ENCODE results near the gene VOPP1. TPM values are rescaled to one million over a fixed set of nuclear protein-coding genes. Genes with fewer than 3 reads are reported as not detected.

Gene VOPP1
- total and polyA plus RNA-seq, 12 donors, result 10.2 to 60.7 (median 35.5) TPM

DNA sequence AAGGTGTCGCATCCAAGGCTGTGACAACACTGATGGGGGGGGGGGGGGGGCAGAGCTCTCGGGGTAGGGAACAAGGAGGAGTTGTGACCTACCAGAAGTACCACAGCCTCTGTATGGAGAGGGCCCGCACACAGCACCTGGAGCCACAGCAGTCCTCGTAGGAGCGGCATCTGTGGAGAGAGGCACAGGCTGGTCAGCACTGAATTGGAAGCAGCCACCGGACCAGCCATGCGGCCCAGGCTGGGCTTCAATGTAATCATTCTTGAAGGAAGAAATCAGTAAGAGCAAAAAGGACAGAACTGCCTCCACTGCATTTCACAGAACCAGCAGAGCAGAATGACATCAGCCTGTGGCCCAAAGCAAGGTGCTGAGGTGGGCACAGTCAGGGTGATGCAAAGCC is 74.8 kb downstream of the VOPP1 start:
- H3K4me3 ChIP-seq, result no peak overlapping the region
- no peak for DNase-seq
- no peaks in the 10 kb centered on the region for H3K4me1 ChIP-seq (replicated peaks in 1 of 2)
- H3K9me3 ChIP-seq (replicated peaks in 1 of 3), result no peaks in the 10 kb centered on the region
- peaks cover 0 to 5% of the 10 kb centered on the region in 2 donors for H3K36me3 ChIP-seq (replicated peaks in 1 of 2)
- intact Hi-C loops (cut with DNase I), result no loop called here
- 96 to 100% (median 96%) methylated on average over 4 to 7 of the region's 7 CpGs for WGBS, 4 donors
- H3K27me3 ChIP-seq, result no peaks in the 10 kb centered on the region
- TF ChIP-seq POLR2A (IDR thresholded peaks at IDR 0.05), result no peak
- TF ChIP-seq, protein P1, sequence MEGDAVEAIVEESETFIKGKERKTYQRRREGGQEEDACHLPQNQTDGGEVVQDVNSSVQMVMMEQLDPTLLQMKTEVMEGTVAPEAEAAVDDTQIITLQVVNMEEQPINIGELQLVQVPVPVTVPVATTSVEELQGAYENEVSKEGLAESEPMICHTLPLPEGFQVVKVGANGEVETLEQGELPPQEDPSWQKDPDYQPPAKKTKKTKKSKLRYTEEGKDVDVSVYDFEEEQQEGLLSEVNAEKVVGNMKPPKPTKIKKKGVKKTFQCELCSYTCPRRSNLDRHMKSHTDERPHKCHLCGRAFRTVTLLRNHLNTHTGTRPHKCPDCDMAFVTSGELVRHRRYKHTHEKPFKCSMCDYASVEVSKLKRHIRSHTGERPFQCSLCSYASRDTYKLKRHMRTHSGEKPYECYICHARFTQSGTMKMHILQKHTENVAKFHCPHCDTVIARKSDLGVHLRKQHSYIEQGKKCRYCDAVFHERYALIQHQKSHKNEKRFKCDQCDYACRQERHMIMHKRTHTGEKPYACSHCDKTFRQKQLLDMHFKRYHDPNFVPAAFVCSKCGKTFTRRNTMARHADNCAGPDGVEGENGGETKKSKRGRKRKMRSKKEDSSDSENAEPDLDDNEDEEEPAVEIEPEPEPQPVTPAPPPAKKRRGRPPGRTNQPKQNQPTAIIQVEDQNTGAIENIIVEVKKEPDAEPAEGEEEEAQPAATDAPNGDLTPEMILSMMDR (IDR thresholded peaks at IDR 0.05), result no peak
- H3K27ac ChIP-seq, result no peak overlapping the region

- H3K36me3 ChIP-seq (replicated peaks in 1 of 2), result peaks cover 0 to 6% of the 10 kb centered on the region in 2 donors
- H3K4me1 ChIP-seq (replicated peaks in 1 of 2), result no peaks in the 10 kb centered on the region
- no peaks in the 10 kb centered on the region for H3K27me3 ChIP-seq
- 95 to 99% (median 96%) methylated on average over 8 to 9 of the region's 9 CpGs for WGBS, 4 donors
- no peak overlapping the region for H3K4me3 ChIP-seq
- intact Hi-C loops (cut with DNase I), result no loop called here
- no peak overlapping the region for H3K27ac ChIP-seq
- TF ChIP-seq POLR2A (IDR thresholded peaks at IDR 0.05), result no peak
- TF ChIP-seq, protein P1 (IDR thresholded peaks at IDR 0.05), result no peak
- no peak for DNase-seq
- H3K9me3 ChIP-seq (replicated peaks in 1 of 3), result no peaks in the 10 kb centered on the region
Observed at GRCh38 chr7:55496906-55497305, 75.4 kb downstream of the VOPP1 start.

DNA sequence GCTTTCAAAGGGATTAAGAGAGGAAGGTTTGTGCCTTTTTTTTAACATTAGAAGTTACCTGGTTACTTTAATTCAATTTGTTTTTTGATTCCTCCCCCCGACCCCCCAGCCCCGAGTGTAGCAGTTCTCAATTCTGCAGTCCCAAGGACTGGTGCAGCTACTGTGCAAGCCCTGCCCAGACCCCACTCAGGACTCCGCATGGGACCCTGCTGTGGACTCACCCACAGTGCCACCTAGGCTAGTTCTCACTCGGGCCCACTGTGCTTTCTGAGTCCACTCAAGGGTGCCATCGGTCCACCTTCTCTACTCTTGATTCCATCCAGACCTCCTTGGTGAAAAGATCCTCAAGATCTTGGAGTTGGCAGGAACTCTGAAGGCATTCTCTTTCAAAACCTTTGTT is 77.4 kb downstream of the VOPP1 start:
- Histone ChIP-seq H3K4me3 (no peak overlapping the region), H3K9me3 (replicated peaks in 1 of 3) (no peaks in the 10 kb centered on the region), H3K27ac (no peak overlapping the region), H3K27me3 (no peaks in the 10 kb centered on the region), H3K36me3 (replicated peaks in 1 of 2) (peaks cover 0 to 12% of the 10 kb centered on the region in 2 donors), H3K4me1 (replicated peaks in 1 of 2) (no peaks in the 10 kb centered on the region)
- WGBS, 4 donors, result 90 to 98% (median 95%) methylated on average over 5 of the region's 5 CpGs
- intact Hi-C loops (cut with DNase I), result no loop called here
- no peak for DNase-seq
- TF ChIP-seq POLR2A (IDR thresholded peaks at IDR 0.05), result no peak
- TF ChIP-seq, protein P1 (IDR thresholded peaks at IDR 0.05), result no peak

- 54 to 75% (median 64%) methylated on average over 7 of the region's 7 CpGs for WGBS, 4 donors
- Histone ChIP-seq H3K36me3 (replicated peaks in 1 of 2) (peaks cover 0 to 20% of the 10 kb centered on the region in 2 donors), H3K4me1 (replicated peaks in 1 of 2) (no peaks in the 10 kb centered on the region), H3K9me3 (replicated peaks in 1 of 3) (no peaks in the 10 kb centered on the region), H3K4me3 (no peak overlapping the region), H3K27ac (no peak overlapping the region), H3K27me3 (no peaks in the 10 kb centered on the region)
- DNase-seq, result no peak
- intact Hi-C loops (cut with DNase I), result no loop called here
- TF ChIP-seq POLR2A (IDR thresholded peaks at IDR 0.05), result no peak
- TF ChIP-seq, protein P1 (IDR thresholded peaks at IDR 0.05), result no peak
Observed at GRCh38 chr7:55493408-55493807, 78.9 kb downstream of the VOPP1 start.
